NCI-H2029 (cell line): ENCODE measurements around the gene TBC1D20.
A peak's percentile ranks its signal among the peaks of the same experiment; 100 is the strongest.
"Not testable (repeated sequence)": the region's sequence is repeated elsewhere in the genome, so short reads cannot be mapped to it uniquely, and the experiment has no call there.

Experiments
- DNase-seq: peaks from one replicate; lab custom pipeline; 2025; lab: John Stamatoyannopoulos, UW

The TBC1D20 gene

GRCh38 chr20:475463-476357, 13.4 kb upstream of the TBC1D20 start:
- DNase-seq, result no peak

GRCh38 chr20:474581-474980, 12.2 kb upstream of the TBC1D20 start:
- DNase-seq, result no peak

- no peak for DNase-seq
Observed at GRCh38 chr20:472889-473292, 10.6 kb upstream of the TBC1D20 start.

GRCh38 chr20:472137-472846, 10.0 kb upstream of the TBC1D20 start:
- DNase-seq, result no peak

GRCh38 chr20:469746-470490, 7.6 kb upstream of the TBC1D20 start:
- DNase-seq, result no peak

GRCh38 chr20:467755-468154, 5.4 kb upstream of the TBC1D20 start:
- no peak for DNase-seq

GRCh38 chr20:461254-462198, 807 bp downstream of the TBC1D20 start:
- peak; percentile 19 for DNase-seq

GRCh38 chr20:460707-461106, 1.6 kb downstream of the TBC1D20 start:
- DNase-seq, result no peak

GRCh38 chr20:460180-460579, 2.2 kb downstream of the TBC1D20 start:
- no peak for DNase-seq

GRCh38 chr20:458776-459175, 3.6 kb downstream of the TBC1D20 start:
- no peak for DNase-seq

GRCh38 chr20:454951-455350, 7.4 kb downstream of the TBC1D20 start:
- no peak for DNase-seq

GRCh38 chr20:452021-452420, 10.3 kb downstream of the TBC1D20 start:
- DNase-seq, result not testable (repeated sequence)

GRCh38 chr20:445514-446336, 16.6 kb downstream of the TBC1D20 start:
- peak; percentile 61 for DNase-seq

GRCh38 chr20:444862-445426, 17.4 kb downstream of the TBC1D20 start:
- DNase-seq, result no peak

GRCh38 chr20:444117-444516, 18.2 kb downstream of the TBC1D20 start:
- DNase-seq, result no peak

- DNase-seq, result no peak
Observed at GRCh38 chr20:443223-443775, 19.0 kb downstream of the TBC1D20 start.

GRCh38 chr20:440636-441035, 21.7 kb downstream of the TBC1D20 start:
- no peak for DNase-seq

- DNase-seq, result no peak
Observed at GRCh38 chr20:440148-440547, 22.2 kb downstream of the TBC1D20 start.

GRCh38 chr20:438571-439469, 23.5 kb downstream of the TBC1D20 start:
- no peak for DNase-seq
